K562 (cell line): ENCODE data around the gene JAKMIP2. TPM values are rescaled to one million over a fixed set of nuclear protein-coding genes. Genes with fewer than 3 reads are reported as not detected.

Experiments used
- ATAC-seq: fragments of 200-7000 bp; cut with Tn5 transposase; 3 replicates; pipeline ENCODE4 v1.9.1; 2020; ENCODE audit warnings: moderate library complexity
- BruUV-seq: library from RNA; stranded (reverse); fragments of 400-500 nt; replicated peaks from 2 replicates; lab custom pipeline; 2021; lab: Mats Ljungman, UMichigan
- CTCF ChIA-PET: fragments of 300-600 bp; formaldehyde crosslinking; extraction: SDS; loops from one replicate; lab custom pipeline; 2021; ENCODE audit warnings: low intra/inter-chr PET ratio; lab: Yijun Ruan, JAX
- POLR2A ChIA-PET: fragments of 300-600, 350-650 bp; sonication (Branson Sonifier 250); formaldehyde crosslinking; extraction: SDS; loops from one replicate; lab custom pipeline; 2021; ENCODE audit warnings: antibody characterized with exemption, inconsistent platforms; lab: Yijun Ruan, JAX
- DNase-seq, 4 experiments: peaks; one replicate each; pipeline versions ENCODE4 v3.0.0 to v3.0.0-alpha.2; 2011 to 2018; ENCODE audit warnings: low spot score in 3 of 4, mixed read lengths in 3 of 4; ENCODE audit errors: extremely low read depth in 1 of 4
- FAIRE-seq: peaks from 2 replicates; lab custom pipeline; 2011; peaks lifted over from hg19 to GRCh38; lab: Jason Lieb, UNC
- H2AFZ ChIP-seq: 2 replicates; pipeline ENCODE4 v1.6.0; 2011; ENCODE audit warnings: low read depth, low read length, control low read depth, inconsistent platforms
- H3K27ac ChIP-seq: fragments of 200-600 bp; 3 replicates; pipeline ENCODE4 v1.8.0; 2011; ENCODE audit warnings: low read depth, mild to moderate bottlenecking, control low read depth, inconsistent platforms, low read length, moderate library complexity, mixed read lengths; ENCODE audit errors: extremely low read depth
- H3K27me3 ChIP-seq, 2 experiments: fragments of 300-600 bp in 1 of 2; 2 replicates in 1 of 2; 3 replicates in 1 of 2; pipeline versions ENCODE4 v1.6.0 to v1.8.0; 2011; ENCODE audit warnings: inconsistent platforms in 2 of 2, low read length in 2 of 2, mild to moderate bottlenecking in 1 of 2, mixed read lengths in 1 of 2, moderate library complexity in 1 of 2; ENCODE audit not compliant: control insufficient read depth in 2 of 2, insufficient read depth in 2 of 2
- H3K36me3 ChIP-seq: fragments of 300-600 bp; 3 replicates; pipeline ENCODE4 v1.8.0; 2011; ENCODE audit warnings: mild to moderate bottlenecking, low read length, inconsistent platforms; ENCODE audit not compliant: control insufficient read depth, insufficient read depth
- H3K4me1 ChIP-seq, 2 experiments: fragments of 200-600 bp in 1 of 2; replicated peaks in 1 of 2; 2 replicates in 1 of 2; 3 replicates in 1 of 2; pipeline versions ENCODE4 v1.5.1 to v1.8.0; 2011; ENCODE audit warnings: inconsistent platforms in 2 of 2, low read length in 2 of 2, mild to moderate bottlenecking in 1 of 2, mixed read lengths in 1 of 2, moderate library complexity in 1 of 2; ENCODE audit not compliant: control insufficient read depth in 2 of 2, insufficient read depth in 2 of 2
- H3K4me2 ChIP-seq: 2 replicates; pipeline ENCODE4 v1.6.1; 2011; ENCODE audit warnings: low read length, control low read depth, inconsistent platforms, mixed read lengths; ENCODE audit not compliant: insufficient read depth
- H3K4me3 ChIP-seq: fragments of 200-600 bp; sonication (generic), shearing (Covaris generic); 2 replicates; pipeline ENCODE4 v1.5.1; 2016; ENCODE audit warnings: control low read depth, inconsistent platforms
- H3K79me2 ChIP-seq: fragments of 200-600 bp; 3 replicates; pipeline ENCODE4 v1.8.0; 2011; ENCODE audit warnings: low read length, inconsistent platforms; ENCODE audit not compliant: control insufficient read depth, insufficient read depth
- H3K9ac ChIP-seq, 2 experiments: 2 replicates each; pipeline versions ENCODE4 v1.6.0 to v1.6.1; 2011; ENCODE audit warnings: low read depth in 2 of 2, low read length in 2 of 2, control low read depth in 1 of 2, inconsistent platforms in 1 of 2, mild to moderate bottlenecking in 1 of 2, mixed read lengths in 1 of 2; ENCODE audit not compliant: insufficient read depth in 1 of 2
- H3K9me1 ChIP-seq: one replicate; pipeline ENCODE4 v1.6.0; 2011; ENCODE audit warnings: inconsistent platforms, mild to moderate bottlenecking, low read length, moderate library complexity; ENCODE audit not compliant: control insufficient read depth, insufficient read depth
- H3K9me3 ChIP-seq: replicated peaks from 2 replicates; pipeline ENCODE4 v1.5.1; 2011; ENCODE audit warnings: low read depth, low read length, inconsistent platforms; ENCODE audit not compliant: control insufficient read depth, insufficient read depth
- H4K20me1 ChIP-seq: replicated peaks from 2 replicates; pipeline ENCODE4 v1.6.1; 2011; ENCODE audit warnings: low read length, inconsistent platforms, mixed read lengths; ENCODE audit not compliant: control insufficient read depth, insufficient read depth
- DMBX1 ChIP-seq: fragments of 250-450 bp; sonication (Bioruptor Pico); IDR thresholded peaks from 2 replicates; pipeline ENCODE4 v1.8.0; 2022; ENCODE audit warnings: inconsistent platforms, mild to moderate bottlenecking, moderate library complexity, borderline replicate concordance
- MYBL2 ChIP-seq, 2 experiments: fragments of 450-650 bp in 1 of 2; sonication (generic) in 1 of 2; formaldehyde crosslinking in 1 of 2; IDR thresholded peaks; 2 replicates each; pipeline versions ENCODE4 v1.6.1 to v1.8.1; 2017 to 2022; ENCODE audit warnings: borderline replicate concordance in 1 of 2, inconsistent platforms in 1 of 2, low read depth in 1 of 2, mild to moderate bottlenecking in 1 of 2, missing genetic modification reagents in 1 of 2, moderate library complexity in 1 of 2
- ZNF584 ChIP-seq: fragments of 200-800 bp; sonication (Bioruptor generic); IDR thresholded peaks from 2 replicates; pipeline ENCODE4 v1.6.1; 2016; ENCODE audit warnings: low read depth, mild to moderate bottlenecking, missing genetic modification characterization, missing compliant biosample characterization
- WGBS: fragments of 100-300 bp; shearing (Covaris generic); methylation state at CpG from one replicate; pipeline ENCODE4 v1.1.6; 2016; ENCODE audit warnings: low coverage, mixed read lengths; ENCODE audit not compliant: insufficient coverage; ENCODE audit errors: missing lambda C conversion rate; 5-methylcytosine and 5-hydroxymethylcytosine counted together
- in situ Hi-C: fragments of 300-500 bp; cut with MboI; formaldehyde crosslinking; loops from 4 replicates; pipeline ENCODE4 v1.15.0; 2018; ENCODE audit warnings: inconsistent platforms, mixed read lengths
- intact Hi-C: fragments of 100-400 bp; cut with micrococcal nuclease; formaldehyde crosslinking; loops from 2 replicates; pipeline ENCODE4 v1.14.2; 2022
- polyA plus RNA-seq, 8 experiments: library from polyadenylated mRNA; depleted of rRNA in 4 of 8; stranded (reverse) in 5 of 8; unstranded in 3 of 8; fragments of >200 nt; fragmentation: Nextera tagmentation in 2 of 8; fragmentation: Illumina TruSeq in 1 of 8; extraction: Ambion mirVana in 2 of 8; extraction: Trizol in 1 of 8; gene quantifications; 2 replicates each; pipeline versions ENCODE4 v1.2.1 to v1.2.3, GENCODE V29; 2011 to 2014; ENCODE audit warnings: inconsistent platforms in 1 of 8, missing spikeins in 1 of 8
- total RNA-seq, 7 experiments: library from RNA; depleted of rRNA in 6 of 7; stranded (reverse); fragments of >200 nt in 6 of 7; fragmentation: Illumina TruSeq in 2 of 7; extraction: Trizol in 2 of 7; gene quantifications; 2 replicates each; pipeline versions ENCODE4 v1.2.1 to v1.2.3, GENCODE V29; 2011 to 2021; ENCODE audit warnings: low replicate concordance in 1 of 7
- TF ChIP-seq, protein P1 (sequence below): fragments of 450-650 bp; IDR thresholded peaks from 2 replicates; pipeline ENCODE4 v1.6.1; 2016

The JAKMIP2 gene
- total and polyA plus RNA-seq, 9 of the 15 experiments (the other 6 are each of a cell fraction or from before 2014, with no cell fraction given): not detected

DNA sequence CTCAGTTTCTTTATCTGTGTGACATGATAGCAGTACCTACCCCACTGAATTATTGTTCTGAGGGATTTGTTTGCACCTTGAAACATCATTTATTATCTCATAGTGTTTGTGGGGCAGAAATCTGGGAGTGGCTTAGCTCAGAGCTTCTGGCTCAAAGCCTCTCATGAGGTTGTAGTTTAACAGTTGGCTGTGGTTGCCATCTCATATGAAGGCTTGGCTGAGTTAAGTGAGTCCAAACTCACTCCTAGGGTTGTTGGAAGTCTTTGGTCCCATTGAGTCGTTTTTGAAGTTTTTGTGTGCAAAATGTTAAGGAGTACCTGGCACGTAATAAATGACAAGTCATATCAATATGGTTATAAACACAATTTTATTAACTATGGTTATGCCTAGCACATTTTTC lies 3.6 kb upstream of the JAKMIP2 start:
- CTCF ChIA-PET: no interaction called here
- TF ChIP-seq MYBL2 (IDR thresholded peaks at IDR 0.05; ENCODE audit: low read depth) (no peak), MYBL2 (CRISPR knock-in tag; IDR thresholded peaks at IDR 0.05; ENCODE audit: borderline replicate concordance) (no peak)
- ATAC-seq (no peak), DNase-seq (no peak), FAIRE-seq (no peak)
- H3K4me1 ChIP-seq: no peaks in the 10 kb centered on the region
- no peak overlapping the region for H3K27ac ChIP-seq
- no peak overlapping the region for H3K9ac ChIP-seq
- no peak overlapping the region for H3K4me3 ChIP-seq
- in situ Hi-C loops: no loop called here
- H3K36me3 ChIP-seq: no peaks in the 10 kb centered on the region
- POLR2A ChIA-PET: no interaction called here
- 0% methylated on average over 2 of the region's 2 CpGs for WGBS
- no peaks in the 10 kb centered on the region for H3K79me2 ChIP-seq
- H3K4me2 ChIP-seq: no peak overlapping the region
- no peaks in the 10 kb centered on the region for H3K9me1 ChIP-seq
- BruUV-seq: no TSS peak
- 0 out of 2 replicates have a peak, but pooled peaks cover under 1% of the 10 kb centered on the region for H3K9me3 ChIP-seq
- no peak overlapping the region for H2AFZ ChIP-seq
- intact Hi-C loops: no loop called here
- no peaks in the 10 kb centered on the region for H3K27me3 ChIP-seq
- H4K20me1 ChIP-seq: no peaks in the 10 kb centered on the region

- intact Hi-C loops: no loop called here
- no peaks in the 10 kb centered on the region for H3K36me3 ChIP-seq
- no TSS peak for BruUV-seq
Measured at GRCh38 chr5:147784146-147784987, 1.8 kb upstream of the JAKMIP2 start.

More at GRCh38 chr5:147784146-147784987, 1.8 kb upstream of the JAKMIP2 start:
- H3K9me1 ChIP-seq: no peaks in the 10 kb centered on the region
- no peak overlapping the region for H3K4me2 ChIP-seq
- H4K20me1 ChIP-seq: no peaks in the 10 kb centered on the region
- no peak for FAIRE-seq
- no peak overlapping the region for H3K4me3 ChIP-seq
- ChIA-PET CTCF (no interaction called here), POLR2A (no interaction called here)
- no peak for ATAC-seq
- H3K27ac ChIP-seq: no peak overlapping the region
- no peaks in the 10 kb centered on the region for H3K4me1 ChIP-seq
- TF ChIP-seq, protein P1, sequence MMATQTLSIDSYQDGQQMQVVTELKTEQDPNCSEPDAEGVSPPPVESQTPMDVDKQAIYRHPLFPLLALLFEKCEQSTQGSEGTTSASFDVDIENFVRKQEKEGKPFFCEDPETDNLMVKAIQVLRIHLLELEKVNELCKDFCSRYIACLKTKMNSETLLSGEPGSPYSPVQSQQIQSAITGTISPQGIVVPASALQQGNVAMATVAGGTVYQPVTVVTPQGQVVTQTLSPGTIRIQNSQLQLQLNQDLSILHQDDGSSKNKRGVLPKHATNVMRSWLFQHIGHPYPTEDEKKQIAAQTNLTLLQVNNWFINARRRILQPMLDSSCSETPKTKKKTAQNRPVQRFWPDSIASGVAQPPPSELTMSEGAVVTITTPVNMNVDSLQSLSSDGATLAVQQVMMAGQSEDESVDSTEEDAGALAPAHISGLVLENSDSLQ: no peak
- TF ChIP-seq DMBX1 (no peak), ZNF584 (CRISPR knock-in tag) (no peak)
- H3K9me3 ChIP-seq: no peaks in the 10 kb centered on the region
- WGBS: 0% methylated on average over 8 of the region's 8 CpGs
- H3K9ac ChIP-seq: no peak overlapping the region
- no peaks in the 10 kb centered on the region for H3K27me3 ChIP-seq
- no peak overlapping the region for H2AFZ ChIP-seq
- DNase-seq: no peak
- in situ Hi-C loops: no loop called here
- no peaks in the 10 kb centered on the region for H3K79me2 ChIP-seq
